ENCODE data around the gene PTPRR.

The PTPRR gene

GRCh38 chr12:70828351-70828750 is 92.2 kb downstream of the PTPRR start:
- H3K27ac ChIP-seq (ENCODE audit: low read depth in 2 of 2, low read length in 2 of 2), result no peak overlapping the region
- H3K36me3 ChIP-seq (ENCODE audit: control insufficient read depth in 2 of 2, insufficient read depth in 2 of 2, low read length in 2 of 2), result peaks cover 0 to 2% of the 10 kb centered on the region in 2 donors
- H3K4me1 ChIP-seq (ENCODE audit: control insufficient read depth in 2 of 2, insufficient read depth in 2 of 2, low read length in 2 of 2), result peaks cover 0 to 21% of the 10 kb centered on the region in 2 donors
- H3K4me3 ChIP-seq (ENCODE audit: low read length in 2 of 2), result no peak overlapping the region
- H3K9me3 ChIP-seq (ENCODE audit: control insufficient read depth in 2 of 2, low read length in 2 of 2), result no peaks in the 10 kb centered on the region
- H3K9ac ChIP-seq (ENCODE audit: low read depth in 1 of 2, low read length in 2 of 2), result no peak overlapping the region
- H3K27me3 ChIP-seq (ENCODE audit: control insufficient read depth in 2 of 2, insufficient read depth in 2 of 2, low read length in 2 of 2), result no peaks in the 10 kb centered on the region

- Histone ChIP-seq H3K27me3 (ENCODE audit: control insufficient read depth in 2 of 2, insufficient read depth in 2 of 2, low read length in 2 of 2) (no peaks in the 10 kb centered on the region), H3K4me1 (ENCODE audit: control insufficient read depth in 2 of 2, insufficient read depth in 2 of 2, low read length in 2 of 2) (peaks cover 0 to 14% of the 10 kb centered on the region in 2 donors), H3K9me3 (ENCODE audit: control insufficient read depth in 2 of 2, low read length in 2 of 2) (no peaks in the 10 kb centered on the region), H3K27ac (ENCODE audit: low read depth in 2 of 2, low read length in 2 of 2) (no peak overlapping the region), H3K36me3 (ENCODE audit: control insufficient read depth in 2 of 2, insufficient read depth in 2 of 2, low read length in 2 of 2) (peaks cover 0 to 2% of the 10 kb centered on the region in 2 donors), H3K9ac (ENCODE audit: low read depth in 1 of 2, low read length in 2 of 2) (no peak overlapping the region), H3K4me3 (ENCODE audit: low read length in 2 of 2) (no peak overlapping the region)
Measured at GRCh38 chr12:70826156-70826555, 94.4 kb downstream of the PTPRR start.

GRCh38 chr12:70824511-70824910 is 96.0 kb downstream of the PTPRR start:
- H3K4me3 ChIP-seq (ENCODE audit: low read length in 2 of 2), result no peak overlapping the region
- H3K9me3 ChIP-seq (ENCODE audit: control insufficient read depth in 2 of 2, low read length in 2 of 2), result no peaks in the 10 kb centered on the region
- no peak overlapping the region for H3K27ac ChIP-seq (ENCODE audit: low read depth in 2 of 2, low read length in 2 of 2)
- peaks cover 0 to 2% of the 10 kb centered on the region in 2 donors for H3K36me3 ChIP-seq (ENCODE audit: control insufficient read depth in 2 of 2, insufficient read depth in 2 of 2, low read length in 2 of 2)
- peaks cover 0 to under 1% of the 10 kb centered on the region in 2 donors for H3K4me1 ChIP-seq (ENCODE audit: control insufficient read depth in 2 of 2, insufficient read depth in 2 of 2, low read length in 2 of 2)
- H3K27me3 ChIP-seq (ENCODE audit: control insufficient read depth in 2 of 2, insufficient read depth in 2 of 2, low read length in 2 of 2), result no peaks in the 10 kb centered on the region
- H3K9ac ChIP-seq (ENCODE audit: low read depth in 1 of 2, low read length in 2 of 2), result no peak overlapping the region

- no peak overlapping the region for H3K27ac ChIP-seq (ENCODE audit: low read depth in 2 of 2, low read length in 2 of 2)
- no peaks in the 10 kb centered on the region for H3K4me1 ChIP-seq (ENCODE audit: control insufficient read depth in 2 of 2, insufficient read depth in 2 of 2, low read length in 2 of 2)
- no peak overlapping the region for H3K4me3 ChIP-seq (ENCODE audit: low read length in 2 of 2)
Measured at GRCh38 chr12:70823182-70823976, 97.2 kb downstream of the PTPRR start.

GRCh38 chr12:70822412-70822811 is 98.1 kb downstream of the PTPRR start:
- Histone ChIP-seq H3K4me3 (ENCODE audit: low read length in 2 of 2) (no peak overlapping the region), H3K27me3 (ENCODE audit: control insufficient read depth in 2 of 2, insufficient read depth in 2 of 2, low read length in 2 of 2) (no peaks in the 10 kb centered on the region), H3K36me3 (ENCODE audit: control insufficient read depth in 2 of 2, insufficient read depth in 2 of 2, low read length in 2 of 2) (peaks cover 0 to 2% of the 10 kb centered on the region in 2 donors), H3K9ac (ENCODE audit: low read depth in 1 of 2, low read length in 2 of 2) (no peak overlapping the region), H3K27ac (ENCODE audit: low read depth in 2 of 2, low read length in 2 of 2) (no peak overlapping the region), H3K4me1 (ENCODE audit: control insufficient read depth in 2 of 2, insufficient read depth in 2 of 2, low read length in 2 of 2) (no peaks in the 10 kb centered on the region), H3K9me3 (ENCODE audit: control insufficient read depth in 2 of 2, low read length in 2 of 2) (no peaks in the 10 kb centered on the region)

More at GRCh38 chr12:70823182-70823976, 97.2 kb downstream of the PTPRR start:
- Histone ChIP-seq H3K27me3 (ENCODE audit: control insufficient read depth in 2 of 2, insufficient read depth in 2 of 2, low read length in 2 of 2) (no peaks in the 10 kb centered on the region), H3K9me3 (ENCODE audit: control insufficient read depth in 2 of 2, low read length in 2 of 2) (no peaks in the 10 kb centered on the region), H3K9ac (ENCODE audit: low read depth in 1 of 2, low read length in 2 of 2) (no peak overlapping the region), H3K36me3 (ENCODE audit: control insufficient read depth in 2 of 2, insufficient read depth in 2 of 2, low read length in 2 of 2) (peaks cover 0 to 2% of the 10 kb centered on the region in 2 donors)

GRCh38 chr12:70815971-70816391 is 104.6 kb downstream of the PTPRR start:
- H3K4me1 ChIP-seq (ENCODE audit: control insufficient read depth in 2 of 2, insufficient read depth in 2 of 2, low read length in 2 of 2), result peaks cover 11 to 21% of the 10 kb centered on the region in 2 donors
- H3K27me3 ChIP-seq (ENCODE audit: control insufficient read depth in 2 of 2, insufficient read depth in 2 of 2, low read length in 2 of 2), result no peaks in the 10 kb centered on the region
- no peak overlapping the region for H3K9ac ChIP-seq (ENCODE audit: low read depth in 1 of 2, low read length in 2 of 2)
- H3K27ac ChIP-seq (ENCODE audit: low read depth in 2 of 2, low read length in 2 of 2), result peak overlapping the region; percentile 61 to 77
- H3K36me3 ChIP-seq (ENCODE audit: control insufficient read depth in 2 of 2, insufficient read depth in 2 of 2, low read length in 2 of 2), result no peaks in the 10 kb centered on the region
- H3K9me3 ChIP-seq (ENCODE audit: control insufficient read depth in 2 of 2, low read length in 2 of 2), result no peaks in the 10 kb centered on the region
- peak overlapping the region in 1 of 2 donors; percentile 10 for H3K4me3 ChIP-seq (ENCODE audit: low read length in 2 of 2)

- Histone ChIP-seq H3K4me3 (ENCODE audit: low read length in 2 of 2) (no peak overlapping the region), H3K4me1 (ENCODE audit: control insufficient read depth in 2 of 2, insufficient read depth in 2 of 2, low read length in 2 of 2) (peaks cover 11 to 24% of the 10 kb centered on the region in 2 donors), H3K27ac (ENCODE audit: low read depth in 2 of 2, low read length in 2 of 2) (peak overlapping the region in 1 of 2 donors; percentile 77), H3K27me3 (ENCODE audit: control insufficient read depth in 2 of 2, insufficient read depth in 2 of 2, low read length in 2 of 2) (no peaks in the 10 kb centered on the region), H3K36me3 (ENCODE audit: control insufficient read depth in 2 of 2, insufficient read depth in 2 of 2, low read length in 2 of 2) (no peaks in the 10 kb centered on the region), H3K9ac (ENCODE audit: low read depth in 1 of 2, low read length in 2 of 2) (no peak overlapping the region), H3K9me3 (ENCODE audit: control insufficient read depth in 2 of 2, low read length in 2 of 2) (no peaks in the 10 kb centered on the region)
Measured at GRCh38 chr12:70815056-70815455, 105.5 kb downstream of the PTPRR start.

GRCh38 chr12:70813559-70813958 is 107.0 kb downstream of the PTPRR start:
- Histone ChIP-seq H3K4me1 (ENCODE audit: control insufficient read depth in 2 of 2, insufficient read depth in 2 of 2, low read length in 2 of 2) (peaks cover 11 to 24% of the 10 kb centered on the region in 2 donors), H3K27me3 (ENCODE audit: control insufficient read depth in 2 of 2, insufficient read depth in 2 of 2, low read length in 2 of 2) (no peaks in the 10 kb centered on the region), H3K27ac (ENCODE audit: low read depth in 2 of 2, low read length in 2 of 2) (peak overlapping the region; percentile 10 to 28), H3K9me3 (ENCODE audit: control insufficient read depth in 2 of 2, low read length in 2 of 2) (no peaks in the 10 kb centered on the region), H3K36me3 (ENCODE audit: control insufficient read depth in 2 of 2, insufficient read depth in 2 of 2, low read length in 2 of 2) (no peaks in the 10 kb centered on the region), H3K9ac (ENCODE audit: low read depth in 1 of 2, low read length in 2 of 2) (no peak overlapping the region), H3K4me3 (ENCODE audit: low read length in 2 of 2) (no peak overlapping the region)

- H3K27ac ChIP-seq (ENCODE audit: low read depth in 2 of 2, low read length in 2 of 2), result peak overlapping the region in 1 of 2 donors; percentile 47
- no peak overlapping the region for H3K9ac ChIP-seq (ENCODE audit: low read depth in 1 of 2, low read length in 2 of 2)
- H3K36me3 ChIP-seq (ENCODE audit: control insufficient read depth in 2 of 2, insufficient read depth in 2 of 2, low read length in 2 of 2), result no peaks in the 10 kb centered on the region
- H3K9me3 ChIP-seq (ENCODE audit: control insufficient read depth in 2 of 2, low read length in 2 of 2), result no peaks in the 10 kb centered on the region
- no peak overlapping the region for H3K4me3 ChIP-seq (ENCODE audit: low read length in 2 of 2)
- H3K27me3 ChIP-seq (ENCODE audit: control insufficient read depth in 2 of 2, insufficient read depth in 2 of 2, low read length in 2 of 2), result no peaks in the 10 kb centered on the region
- peaks cover 11 to 24% of the 10 kb centered on the region in 2 donors for H3K4me1 ChIP-seq (ENCODE audit: control insufficient read depth in 2 of 2, insufficient read depth in 2 of 2, low read length in 2 of 2)
Measured at GRCh38 chr12:70812136-70812535, 108.4 kb downstream of the PTPRR start.

GRCh38 chr12:70809887-70810286 is 110.7 kb downstream of the PTPRR start:
- H3K4me3 ChIP-seq (ENCODE audit: low read length in 2 of 2), result no peak overlapping the region
- H3K9me3 ChIP-seq (ENCODE audit: control insufficient read depth in 2 of 2, low read length in 2 of 2), result no peaks in the 10 kb centered on the region
- H3K27me3 ChIP-seq (ENCODE audit: control insufficient read depth in 2 of 2, insufficient read depth in 2 of 2, low read length in 2 of 2), result no peaks in the 10 kb centered on the region
- no peak overlapping the region for H3K27ac ChIP-seq (ENCODE audit: low read depth in 2 of 2, low read length in 2 of 2)
- peaks cover 11 to 20% of the 10 kb centered on the region in 2 donors for H3K4me1 ChIP-seq (ENCODE audit: control insufficient read depth in 2 of 2, insufficient read depth in 2 of 2, low read length in 2 of 2)
- no peaks in the 10 kb centered on the region for H3K36me3 ChIP-seq (ENCODE audit: control insufficient read depth in 2 of 2, insufficient read depth in 2 of 2, low read length in 2 of 2)
- no peak overlapping the region for H3K9ac ChIP-seq (ENCODE audit: low read depth in 1 of 2, low read length in 2 of 2)
